Stimulated activated CD8-positive, alpha-beta memory T cell treated with anti-CD3 and anti-CD28 coated beads, Interleukin-7, amount 100 ng/mL, for 1 hour (primary cell): ENCODE results near the gene USP35.
"Not testable (repeated sequence)": the region's sequence is repeated elsewhere in the genome, so short reads cannot be mapped to it uniquely, and the experiment has no call there.

Experiments used
- DNase-seq, 2 donors: peaks; one replicate each; pipeline ENCODE4 v3.0.0-alpha.2; 2020; ENCODE audit warnings: low read depth in 2 of 2

The USP35 gene

GRCh38 chr11:78170413-78170812 is 18.3 kb upstream of the USP35 start:
- no peak for DNase-seq

GRCh38 chr11:78170874-78171549 is 17.7 kb upstream of the USP35 start:
- DNase-seq: no peak

- no peak for DNase-seq
These were observed 16.8 kb upstream of the USP35 start for GRCh38 chr11:78171951-78172350.

- DNase-seq: not testable (repeated sequence)
These were observed 12.9 kb upstream of the USP35 start for GRCh38 chr11:78175862-78176261.

GRCh38 chr11:78176605-78177141 is 12.0 kb upstream of the USP35 start:
- DNase-seq: no peak

GRCh38 chr11:78177216-78177615 is 11.5 kb upstream of the USP35 start:
- DNase-seq: no peak

- no peak for DNase-seq
These were observed 9.2 kb upstream of the USP35 start for GRCh38 chr11:78179459-78180071.

- DNase-seq: no peak
These were observed 8.0 kb upstream of the USP35 start for GRCh38 chr11:78180751-78181150.

GRCh38 chr11:78181185-78181584 is 7.5 kb upstream of the USP35 start:
- no peak for DNase-seq

- peak in 1 of 2 donors; percentile 40 for DNase-seq
These were observed 1.1 kb upstream of the USP35 start for GRCh38 chr11:78187366-78188285.

- DNase-seq: no peak
These were observed 530 bp downstream of the USP35 start for GRCh38 chr11:78189174-78189724.

GRCh38 chr11:78189851-78190250 is 1.1 kb downstream of the USP35 start:
- no peak for DNase-seq

GRCh38 chr11:78190374-78190773 is 1.7 kb downstream of the USP35 start:
- DNase-seq: no peak

GRCh38 chr11:78190871-78191538 is 2.3 kb downstream of the USP35 start:
- no peak for DNase-seq

GRCh38 chr11:78192223-78192719 is 3.6 kb downstream of the USP35 start:
- no peak for DNase-seq

- no peak for DNase-seq
These were observed 4.2 kb downstream of the USP35 start for GRCh38 chr11:78192911-78193351.

GRCh38 chr11:78193806-78194205 is 5.1 kb downstream of the USP35 start:
- no peak for DNase-seq

- DNase-seq: no peak
These were observed 5.8 kb downstream of the USP35 start for GRCh38 chr11:78194490-78194889.

GRCh38 chr11:78195917-78196560 is 7.3 kb downstream of the USP35 start:
- DNase-seq: no peak

GRCh38 chr11:78196661-78197091 is 8.0 kb downstream of the USP35 start:
- no peak for DNase-seq

- no peak for DNase-seq
These were observed 9.1 kb downstream of the USP35 start for GRCh38 chr11:78197816-78198215.
